Mucosa of gallbladder (tissue), 1 donor: ENCODE results near the gene DNAH12. TPM values are rescaled to one million over a fixed set of nuclear protein-coding genes. Genes with fewer than 3 reads are reported as not detected.
A peak's percentile ranks its signal among the peaks of the same experiment; 100 is the strongest.
"Not testable (repeated sequence)": the region's sequence is repeated elsewhere in the genome, so short reads cannot be mapped to it uniquely, and the experiment has no call there.

Source experiments
- DNase-seq: peaks from one replicate; pipeline ENCODE4 v3.0.0-alpha.2; 2020; ENCODE audit warnings: low spot score
- total RNA-seq: library from RNA; stranded (reverse); gene quantifications from one replicate; pipeline ENCODE4 v1.2.1, GENCODE V29; 2021
- donor health status: DM: no; HTN: no; CAD: no.

DNAH12 gene
- total RNA-seq, 1 donor from 2014 or later: 0.52 TPM

- DNase-seq: peak; percentile 28
Observed at GRCh38 chr3:57545636-57546268, 1.6 kb upstream of the DNAH12 start.

- no peak for DNase-seq
Observed at GRCh38 chr3:57538465-57538864, 5.7 kb downstream of the DNAH12 start.

- DNase-seq: no peak
Observed at GRCh38 chr3:57530071-57530608, 14.0 kb downstream of the DNAH12 start.

DNA sequence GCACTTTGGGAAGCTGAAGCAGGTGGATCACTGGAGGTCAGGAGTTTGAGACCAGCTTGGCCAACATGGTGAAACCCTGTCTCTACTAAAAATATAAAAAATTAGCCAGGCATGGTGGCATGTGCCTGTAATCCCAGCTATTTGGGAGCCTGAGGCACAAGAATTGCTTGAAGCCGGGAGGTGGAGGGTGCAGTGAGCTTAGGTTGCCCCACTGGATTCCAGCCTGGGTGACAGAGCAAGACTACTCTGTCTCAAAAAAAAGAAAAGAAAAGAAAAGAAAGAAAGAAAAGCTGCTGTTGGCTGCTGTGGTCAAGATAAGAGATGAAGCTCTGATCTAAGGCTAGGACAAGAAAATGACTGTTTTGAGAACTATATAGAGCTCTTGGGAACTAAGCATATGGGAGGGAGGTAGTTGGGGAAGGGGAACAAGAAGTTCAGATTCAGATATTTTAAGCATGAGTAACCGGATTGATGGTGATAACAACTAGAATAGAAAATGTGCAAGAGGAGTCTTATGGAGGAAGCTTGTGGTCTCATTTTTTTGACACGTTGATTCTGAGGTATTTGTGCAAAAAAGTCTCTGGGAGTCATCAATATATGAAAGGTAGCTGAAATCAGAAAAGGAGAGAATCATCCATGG is 25.7 kb downstream of the DNAH12 start:
- DNase-seq: no peak

GRCh38 chr3:57512166-57512565 is 32.0 kb downstream of the DNAH12 start:
- DNase-seq: no peak

DNA sequence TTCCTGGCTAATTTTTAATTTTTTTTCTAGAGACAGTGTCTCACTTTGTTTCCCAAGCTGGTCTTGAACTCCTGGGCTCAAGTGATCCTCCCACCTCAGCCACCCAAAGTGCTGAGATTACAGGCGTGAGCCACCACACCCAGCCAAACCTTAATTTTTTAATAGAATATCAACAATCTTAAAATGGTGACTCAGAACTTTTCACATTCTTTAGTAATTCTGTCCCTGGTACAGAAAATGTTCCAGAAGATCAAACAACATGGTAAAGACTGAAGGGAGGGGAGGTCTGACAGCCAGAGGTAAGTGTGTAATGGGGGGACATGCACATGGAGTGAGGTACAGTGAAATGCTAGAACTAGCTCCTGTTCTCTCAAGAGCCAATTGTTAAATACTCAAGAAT is 38.2 kb downstream of the DNAH12 start:
- DNase-seq: no peak

DNA sequence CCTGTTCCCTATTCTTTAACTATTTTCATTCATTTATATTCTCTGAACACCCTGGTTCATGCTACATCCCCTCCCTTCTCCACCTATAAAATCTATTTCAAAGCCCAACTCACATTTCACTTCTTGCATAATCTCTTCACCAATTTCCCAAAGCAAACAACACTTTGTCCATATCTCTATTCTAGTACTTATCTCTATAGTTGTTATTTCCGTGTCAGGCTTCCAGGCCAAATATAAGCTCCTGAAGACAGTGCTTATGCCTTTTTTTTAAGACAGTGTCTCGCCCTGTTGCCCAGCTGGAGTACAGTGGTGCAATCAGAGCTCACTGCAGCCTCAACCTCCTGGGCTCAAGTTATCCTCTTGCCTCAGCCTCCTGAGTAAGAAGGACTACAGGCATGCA is 43.6 kb downstream of the DNAH12 start:
- no peak for DNase-seq

DNA sequence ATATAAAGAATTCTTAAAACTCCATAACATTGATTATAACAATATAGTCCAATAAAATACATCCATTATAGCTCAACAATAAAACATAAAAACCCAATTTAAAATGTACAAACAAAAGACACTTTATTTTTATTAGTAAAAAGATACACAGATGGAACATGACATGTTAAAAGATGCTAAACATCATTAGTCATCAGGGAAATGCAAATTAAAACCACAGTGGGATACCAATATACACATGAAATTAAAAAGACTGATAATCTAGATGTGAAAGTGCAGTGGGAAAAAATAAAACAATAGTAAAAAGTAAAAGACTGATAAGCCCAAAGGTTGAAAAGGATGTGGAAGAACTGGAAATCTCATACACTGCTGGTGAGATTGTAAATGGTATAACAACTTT is 46.2 kb downstream of the DNAH12 start:
- no peak for DNase-seq

GRCh38 chr3:57484563-57484962 is 59.6 kb downstream of the DNAH12 start:
- DNase-seq: no peak

GRCh38 chr3:57477193-57477592 is 67.0 kb downstream of the DNAH12 start:
- not testable (repeated sequence) for DNase-seq

- no peak for DNase-seq
Observed at GRCh38 chr3:57464801-57465200, 79.3 kb downstream of the DNAH12 start.

DNA sequence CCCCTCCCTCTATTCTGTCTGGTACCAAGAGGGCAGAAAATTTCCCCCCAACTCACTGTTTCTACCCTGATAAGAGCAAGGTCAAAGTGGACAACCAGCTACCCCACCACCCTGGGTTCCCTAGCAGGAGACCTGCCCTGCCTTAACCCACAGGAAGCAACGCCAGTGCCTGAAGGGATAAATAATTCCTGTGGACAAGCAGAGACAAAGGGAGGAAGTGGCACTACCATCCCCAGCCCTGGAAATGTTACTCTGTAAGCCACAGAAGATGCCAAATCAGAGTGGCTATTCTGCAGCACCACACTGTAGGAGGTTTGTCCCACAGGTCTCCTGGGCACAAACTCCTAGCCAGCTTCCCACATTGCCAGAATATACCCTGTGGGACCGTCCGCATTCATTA is 80.1 kb downstream of the DNAH12 start:
- DNase-seq: no peak

DNA sequence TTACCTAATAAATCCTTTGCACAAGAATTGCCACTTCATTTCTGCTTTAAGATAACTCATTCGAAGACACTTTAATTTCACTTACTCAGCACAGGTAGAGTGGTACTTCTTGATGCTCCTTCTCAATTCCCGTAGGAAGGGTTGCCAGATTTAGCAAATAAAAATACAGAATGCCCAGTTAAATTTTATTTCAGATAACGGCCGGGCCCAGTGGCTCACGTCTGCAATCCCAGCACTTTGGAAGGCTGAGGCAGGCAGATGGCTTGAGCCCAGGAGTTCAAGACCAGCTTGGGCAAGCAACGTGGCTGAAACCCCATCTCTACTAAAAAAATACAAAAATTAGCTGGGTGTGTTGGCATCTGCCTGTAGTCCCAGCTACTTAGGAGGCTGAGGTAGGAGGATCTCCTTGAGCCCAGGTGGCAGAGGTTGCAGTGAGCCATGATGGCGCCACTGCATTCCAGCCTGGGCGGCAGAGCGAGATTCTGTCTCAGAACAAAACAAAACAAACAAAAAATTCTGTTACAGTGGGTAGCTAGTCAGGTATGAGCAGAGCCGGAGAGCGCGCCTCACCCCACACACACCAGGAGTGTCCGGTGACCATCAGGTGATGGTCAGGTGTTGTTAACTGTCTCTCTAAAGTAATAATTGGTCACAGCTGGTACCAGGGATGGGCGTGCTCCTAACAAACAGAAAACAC is 92.8 kb downstream of the DNAH12 start:
- no peak for DNase-seq

DNA sequence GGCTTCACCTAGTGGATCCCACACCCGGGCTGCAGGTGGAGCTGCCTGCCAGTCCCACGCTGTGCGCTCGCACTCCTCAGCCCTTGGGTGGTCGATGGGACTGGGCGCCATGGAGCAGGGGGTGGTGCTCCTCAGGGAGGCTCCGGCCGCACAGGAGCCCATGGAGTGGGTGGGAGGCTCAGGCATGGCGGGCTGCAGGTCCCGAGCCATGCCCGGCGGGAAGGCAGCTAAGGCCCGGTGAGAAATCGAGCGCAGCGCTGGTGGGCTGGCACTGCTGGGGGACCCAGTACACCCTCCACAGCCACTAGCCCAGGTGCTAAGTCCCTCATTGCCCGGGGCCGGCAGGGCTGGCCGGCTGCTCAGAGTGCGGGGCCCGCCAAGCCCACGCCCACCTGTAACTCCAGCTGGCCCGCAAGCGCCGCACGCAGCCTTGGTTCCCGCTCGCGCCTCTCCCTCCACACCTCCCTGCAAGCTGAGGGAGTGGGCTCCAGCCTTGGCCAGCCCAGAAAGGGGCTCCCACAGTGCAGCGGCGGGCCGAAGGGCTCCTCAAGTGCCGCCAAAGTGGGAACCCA is 94.8 kb downstream of the DNAH12 start:
- not testable (repeated sequence) for DNase-seq

GRCh38 chr3:57448489-57448888 is 95.7 kb downstream of the DNAH12 start:
- not testable (repeated sequence) for DNase-seq

- no peak for DNase-seq
Observed at GRCh38 chr3:57446318-57446841, 97.8 kb downstream of the DNAH12 start.

DNA sequence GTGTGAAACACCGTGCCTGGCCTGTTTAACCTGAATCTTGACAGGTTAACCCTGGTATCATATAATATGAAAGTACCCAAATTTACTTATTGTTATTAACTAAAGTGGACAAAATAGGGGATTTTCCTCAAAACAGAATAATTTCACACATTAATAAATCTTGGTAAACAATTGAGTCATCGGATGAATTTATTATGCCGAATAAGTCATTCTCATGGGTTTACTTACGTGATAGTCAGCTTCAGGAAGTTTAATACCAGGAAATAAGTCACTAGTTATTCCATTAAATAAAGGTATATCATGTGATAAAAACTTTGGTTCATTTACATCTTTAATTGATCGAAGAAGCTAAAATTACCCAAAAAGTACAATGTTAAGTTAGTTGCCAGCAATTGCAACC is 99.7 kb downstream of the DNAH12 start:
- DNase-seq: no peak

DNA sequence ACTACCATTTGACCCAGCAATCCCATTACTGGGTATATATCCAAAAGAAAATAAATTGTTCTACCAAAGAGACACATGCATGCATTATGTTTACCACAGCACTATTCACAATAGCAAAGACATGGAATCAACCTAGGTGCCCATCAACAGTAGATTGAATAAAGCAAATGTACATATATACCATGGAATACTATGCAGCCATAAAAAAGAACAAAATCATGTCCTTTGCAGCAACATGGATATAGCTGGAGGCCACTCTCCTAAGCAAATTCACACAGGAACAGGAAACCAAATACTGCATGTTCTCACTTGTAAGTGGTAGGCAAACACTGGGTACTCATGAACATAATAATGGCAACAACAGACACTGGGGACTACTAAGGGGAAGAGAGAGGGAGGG is 104.0 kb downstream of the DNAH12 start:
- not testable (repeated sequence) for DNase-seq

GRCh38 chr3:57438460-57438859 is 105.7 kb downstream of the DNAH12 start:
- not testable (repeated sequence) for DNase-seq

DNA sequence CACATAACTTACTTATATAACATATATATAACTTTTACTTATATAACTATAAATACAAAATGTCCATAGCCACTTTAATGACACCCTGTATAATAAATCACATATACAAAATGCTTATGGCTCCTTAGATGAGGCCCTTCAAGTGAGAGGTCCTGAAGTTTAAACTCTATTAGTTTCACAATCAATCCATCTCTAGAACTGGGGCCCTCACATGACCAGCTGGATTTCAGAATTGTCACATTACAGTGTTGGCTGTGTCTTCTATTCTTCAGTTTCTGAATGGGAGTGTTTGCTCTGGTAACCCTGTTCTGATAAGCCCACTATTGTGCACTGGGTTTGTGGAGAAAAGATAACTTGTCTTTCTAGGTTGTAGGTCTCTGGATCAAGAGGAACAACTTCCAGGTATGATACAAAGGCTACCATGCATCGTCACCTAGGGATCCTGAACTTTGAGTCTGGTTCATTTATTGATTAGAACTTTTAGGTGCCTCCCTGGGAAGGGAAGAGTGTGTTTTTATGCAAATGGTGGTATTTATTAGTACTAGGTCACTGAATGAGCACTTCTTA is 107.9 kb downstream of the DNAH12 start:
- DNase-seq: no peak

DNA sequence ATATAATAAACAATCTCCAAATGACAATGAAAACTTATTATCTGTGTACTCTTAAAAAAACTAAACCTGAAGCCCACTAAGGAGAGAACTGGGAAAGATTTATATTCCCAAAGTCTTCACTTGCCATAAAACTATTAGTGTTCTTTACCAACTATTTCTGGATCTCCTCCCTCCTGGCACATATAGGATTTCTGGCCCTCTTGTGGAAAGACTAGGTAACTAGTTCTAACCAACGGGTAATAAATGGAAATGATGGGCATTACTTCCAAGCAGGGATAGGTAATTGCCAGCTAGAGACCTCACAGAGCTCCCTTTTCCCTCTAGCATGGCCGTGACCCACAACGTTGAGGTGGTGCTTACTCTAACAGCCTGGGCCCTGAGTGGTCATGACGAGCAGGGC is 110.1 kb downstream of the DNAH12 start:
- DNase-seq: no peak

GRCh38 chr3:57423335-57423734 is 120.8 kb downstream of the DNAH12 start:
- DNase-seq: no peak
